ENCODE data around the gene GRK4.

GRK4 gene

DNA sequence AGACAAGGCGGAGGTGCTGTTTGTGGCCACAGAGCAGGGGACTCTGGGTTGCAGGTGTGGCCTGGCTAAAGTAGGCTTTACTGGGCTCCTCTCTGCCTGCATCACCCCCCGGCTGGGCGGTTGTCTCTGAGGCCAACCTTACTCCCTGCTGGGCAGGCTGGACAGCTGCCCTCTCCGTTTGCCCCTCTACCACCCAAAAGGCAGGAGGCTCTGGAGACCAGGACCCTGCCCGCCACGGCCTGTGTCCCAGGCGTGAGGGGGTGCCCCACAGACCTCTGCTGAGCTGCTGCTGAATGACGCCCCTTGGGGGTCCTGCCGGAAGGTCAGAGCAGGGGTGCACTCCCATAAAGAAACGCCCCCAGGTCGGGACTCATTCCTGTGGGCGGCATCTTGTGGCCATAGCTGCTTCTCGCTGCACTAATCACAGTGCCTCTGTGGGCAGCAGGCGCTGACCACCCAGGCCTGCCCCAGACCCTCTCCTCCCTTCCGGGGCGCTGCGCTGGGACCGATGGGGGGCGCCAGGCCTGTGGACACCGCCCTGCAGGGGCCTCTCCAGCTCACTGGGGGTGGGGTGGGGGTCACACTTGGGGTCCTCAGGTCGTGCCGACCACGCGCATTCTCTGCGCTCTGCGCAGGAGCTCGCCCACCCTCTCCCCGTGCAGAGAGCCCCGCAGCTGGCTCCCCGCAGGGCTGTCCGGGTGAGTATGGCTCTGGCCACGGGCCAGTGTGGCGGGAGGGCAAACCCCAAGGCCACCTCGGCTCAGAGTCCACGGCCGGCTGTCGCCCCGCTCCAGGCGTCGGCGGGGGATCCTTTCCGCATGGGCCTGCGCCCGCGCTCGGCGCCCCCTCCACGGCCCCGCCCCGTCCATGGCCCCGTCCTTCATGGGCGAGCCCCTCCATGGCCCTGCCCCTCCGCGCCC lies 110.0 kb downstream of the GRK4 start:
- H3K27ac ChIP-seq (ENCODE audit: insufficient read depth, low read depth, low read length, poor library complexity, severe bottlenecking) = no peak overlapping the region
- no peaks in the 10 kb centered on the region for H3K27me3 ChIP-seq (ENCODE audit: control insufficient read depth, insufficient read depth, low read length, poor library complexity, severe bottlenecking)
- WGBS, 2 experiments = 18 to 19% methylated on average over 52 to 54 of the region's 54 CpGs
- peak overlapping the region; percentile 61 for H3K4me3 ChIP-seq (ENCODE audit: insufficient read depth, low read depth, low read length)
- H3K36me3 ChIP-seq (ENCODE audit: control insufficient read depth, insufficient read depth, low read length) = no peaks in the 10 kb centered on the region
- no peaks in the 10 kb centered on the region for H3K4me1 ChIP-seq (ENCODE audit: control insufficient read depth, insufficient read depth, low read length)
- no peaks in the 10 kb centered on the region for H3K9me3 ChIP-seq (ENCODE audit: control insufficient read depth, low read length)

DNA sequence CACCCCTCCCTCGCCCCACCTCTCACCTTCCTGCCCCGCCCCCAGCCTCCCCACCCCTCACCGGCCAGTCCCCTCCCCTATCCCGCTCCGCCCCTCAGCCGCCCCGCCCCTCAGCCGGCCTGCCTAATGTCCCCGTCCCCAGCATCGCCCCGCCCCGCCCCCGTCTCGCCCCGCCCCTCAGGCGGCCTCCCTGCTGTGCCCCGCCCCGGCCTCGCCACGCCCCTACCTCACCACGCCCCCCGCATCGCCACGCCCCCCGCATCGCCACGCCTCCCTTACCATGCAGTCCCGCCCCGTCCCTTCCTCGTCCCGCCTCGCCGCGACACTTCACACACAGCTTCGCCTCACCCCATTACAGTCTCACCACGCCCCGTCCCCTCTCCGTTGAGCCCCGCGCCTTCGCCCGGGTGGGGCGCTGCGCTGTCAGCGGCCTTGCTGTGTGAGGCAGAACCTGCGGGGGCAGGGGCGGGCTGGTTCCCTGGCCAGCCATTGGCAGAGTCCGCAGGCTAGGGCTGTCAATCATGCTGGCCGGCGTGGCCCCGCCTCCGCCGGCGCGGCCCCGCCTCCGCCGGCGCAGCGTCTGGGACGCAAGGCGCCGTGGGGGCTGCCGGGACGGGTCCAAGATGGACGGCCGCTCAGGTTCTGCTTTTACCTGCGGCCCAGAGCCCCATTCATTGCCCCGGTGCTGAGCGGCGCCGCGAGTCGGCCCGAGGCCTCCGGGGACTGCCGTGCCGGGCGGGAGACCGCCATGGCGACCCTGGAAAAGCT lies 110.9 kb downstream of the GRK4 start, which contains the start of the genes HTT and HTT-AS:
Gene HTT, plus strand, starts transcription at position 604 of the 768 bp plus-strand sequence. Its CDS starts 145 bp downstream, at position 749.
Gene HTT-AS, minus strand, starts transcription at position 461 of the 768 bp plus-strand sequence.
- WGBS, 2 experiments = 0 to 1% methylated on average over 73 to 78 of the region's 81 CpGs
- Histone ChIP-seq H3K9me3 (ENCODE audit: control insufficient read depth, low read length) (no peaks in the 10 kb centered on the region), H3K4me3 (ENCODE audit: insufficient read depth, low read depth, low read length) (peak within 1 kb of the TSS; percentile 90), H3K36me3 (ENCODE audit: control insufficient read depth, insufficient read depth, low read length) (no peaks in the 10 kb centered on the region), H3K4me1 (ENCODE audit: control insufficient read depth, insufficient read depth, low read length) (no peaks in the 10 kb centered on the region), H3K27ac (ENCODE audit: insufficient read depth, low read depth, low read length, poor library complexity, severe bottlenecking) (peak within 1 kb of the TSS; percentile 95), H3K27me3 (ENCODE audit: control insufficient read depth, insufficient read depth, low read length, poor library complexity, severe bottlenecking) (no peaks in the 10 kb centered on the region)

DNA sequence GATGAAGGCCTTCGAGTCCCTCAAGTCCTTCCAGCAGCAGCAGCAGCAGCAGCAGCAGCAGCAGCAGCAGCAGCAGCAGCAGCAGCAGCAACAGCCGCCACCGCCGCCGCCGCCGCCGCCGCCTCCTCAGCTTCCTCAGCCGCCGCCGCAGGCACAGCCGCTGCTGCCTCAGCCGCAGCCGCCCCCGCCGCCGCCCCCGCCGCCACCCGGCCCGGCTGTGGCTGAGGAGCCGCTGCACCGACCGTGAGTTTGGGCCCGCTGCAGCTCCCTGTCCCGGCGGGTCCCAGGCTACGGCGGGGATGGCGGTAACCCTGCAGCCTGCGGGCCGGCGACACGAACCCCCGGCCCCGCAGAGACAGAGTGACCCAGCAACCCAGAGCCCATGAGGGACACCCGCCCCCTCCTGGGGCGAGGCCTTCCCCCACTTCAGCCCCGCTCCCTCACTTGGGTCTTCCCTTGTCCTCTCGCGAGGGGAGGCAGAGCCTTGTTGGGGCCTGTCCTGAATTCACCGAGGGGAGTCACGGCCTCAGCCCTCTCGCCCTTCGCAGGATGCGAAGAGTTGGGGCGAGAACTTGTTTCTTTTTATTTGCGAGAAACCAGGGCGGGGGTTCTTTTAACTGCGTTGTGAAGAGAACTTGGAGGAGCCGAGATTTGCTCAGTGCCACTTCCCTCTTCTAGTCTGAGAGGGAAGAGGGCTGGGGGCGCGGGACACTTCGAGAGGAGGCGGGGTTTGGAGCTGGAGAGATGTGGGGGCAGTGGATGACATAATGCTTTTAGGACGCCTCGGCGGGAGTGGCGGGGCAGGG lies 111.7 kb downstream of the GRK4 start:
- 0 to 1% methylated on average over 60 of the region's 60 CpGs for WGBS, 2 experiments
- Histone ChIP-seq H3K27ac (ENCODE audit: insufficient read depth, low read depth, low read length, poor library complexity, severe bottlenecking) (peak overlapping the region; percentile 95), H3K27me3 (ENCODE audit: control insufficient read depth, insufficient read depth, low read length, poor library complexity, severe bottlenecking) (no peaks in the 10 kb centered on the region), H3K4me3 (ENCODE audit: insufficient read depth, low read depth, low read length) (peak overlapping the region; percentile 90), H3K4me1 (ENCODE audit: control insufficient read depth, insufficient read depth, low read length) (no peaks in the 10 kb centered on the region), H3K9me3 (ENCODE audit: control insufficient read depth, low read length) (no peaks in the 10 kb centered on the region), H3K36me3 (ENCODE audit: control insufficient read depth, insufficient read depth, low read length) (no peaks in the 10 kb centered on the region)

DNA sequence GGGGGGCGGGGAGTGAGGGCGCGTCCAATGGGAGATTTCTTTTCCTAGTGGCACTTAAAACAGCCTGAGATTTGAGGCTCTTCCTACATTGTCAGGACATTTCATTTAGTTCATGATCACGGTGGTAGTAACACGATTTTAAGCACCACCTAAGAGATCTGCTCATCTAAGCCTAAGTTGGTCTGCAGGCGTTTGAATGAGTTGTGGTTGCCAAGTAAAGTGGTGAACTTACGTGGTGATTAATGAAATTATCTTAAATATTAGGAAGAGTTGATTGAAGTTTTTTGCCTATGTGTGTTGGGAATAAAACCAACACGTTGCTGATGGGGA lies 112.2 kb downstream of the GRK4 start:
- no peaks in the 10 kb centered on the region for H3K36me3 ChIP-seq (ENCODE audit: control insufficient read depth, insufficient read depth, low read length)
- 5 to 10% methylated on average over 7 to 8 of the region's 8 CpGs for WGBS, 2 experiments
- peak overlapping the region; percentile 55 for H3K27ac ChIP-seq (ENCODE audit: insufficient read depth, low read depth, low read length, poor library complexity, severe bottlenecking)
- H3K27me3 ChIP-seq (ENCODE audit: control insufficient read depth, insufficient read depth, low read length, poor library complexity, severe bottlenecking) = no peaks in the 10 kb centered on the region
- H3K9me3 ChIP-seq (ENCODE audit: control insufficient read depth, low read length) = no peaks in the 10 kb centered on the region
- H3K4me1 ChIP-seq (ENCODE audit: control insufficient read depth, insufficient read depth, low read length) = no peaks in the 10 kb centered on the region
- peak overlapping the region; percentile 90 for H3K4me3 ChIP-seq (ENCODE audit: insufficient read depth, low read depth, low read length)

DNA sequence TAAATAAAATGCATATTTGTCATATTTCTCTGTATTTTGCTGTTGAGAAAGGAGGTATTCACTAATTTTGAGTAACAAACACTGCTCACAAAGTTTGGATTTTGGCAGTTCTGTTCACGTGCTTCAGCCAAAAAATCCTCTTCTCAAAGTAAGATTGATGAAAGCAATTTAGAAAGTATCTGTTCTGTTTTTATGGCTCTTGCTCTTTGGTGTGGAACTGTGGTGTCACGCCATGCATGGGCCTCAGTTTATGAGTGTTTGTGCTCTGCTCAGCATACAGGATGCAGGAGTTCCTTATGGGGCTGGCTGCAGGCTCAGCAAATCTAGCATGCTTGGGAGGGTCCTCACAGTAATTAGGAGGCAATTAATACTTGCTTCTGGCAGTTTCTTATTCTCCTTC lies 114.4 kb downstream of the GRK4 start:
- no peaks in the 10 kb centered on the region for H3K9me3 ChIP-seq (ENCODE audit: control insufficient read depth, low read length)
- no peaks in the 10 kb centered on the region for H3K4me1 ChIP-seq (ENCODE audit: control insufficient read depth, insufficient read depth, low read length)
- no peak overlapping the region for H3K27ac ChIP-seq (ENCODE audit: insufficient read depth, low read depth, low read length, poor library complexity, severe bottlenecking)
- no peaks in the 10 kb centered on the region for H3K36me3 ChIP-seq (ENCODE audit: control insufficient read depth, insufficient read depth, low read length)
- 98 to 100% methylated on average over 2 of the region's 2 CpGs for WGBS, 2 experiments
- H3K27me3 ChIP-seq (ENCODE audit: control insufficient read depth, insufficient read depth, low read length, poor library complexity, severe bottlenecking) = no peaks in the 10 kb centered on the region
- H3K4me3 ChIP-seq (ENCODE audit: insufficient read depth, low read depth, low read length) = no peak overlapping the region

DNA sequence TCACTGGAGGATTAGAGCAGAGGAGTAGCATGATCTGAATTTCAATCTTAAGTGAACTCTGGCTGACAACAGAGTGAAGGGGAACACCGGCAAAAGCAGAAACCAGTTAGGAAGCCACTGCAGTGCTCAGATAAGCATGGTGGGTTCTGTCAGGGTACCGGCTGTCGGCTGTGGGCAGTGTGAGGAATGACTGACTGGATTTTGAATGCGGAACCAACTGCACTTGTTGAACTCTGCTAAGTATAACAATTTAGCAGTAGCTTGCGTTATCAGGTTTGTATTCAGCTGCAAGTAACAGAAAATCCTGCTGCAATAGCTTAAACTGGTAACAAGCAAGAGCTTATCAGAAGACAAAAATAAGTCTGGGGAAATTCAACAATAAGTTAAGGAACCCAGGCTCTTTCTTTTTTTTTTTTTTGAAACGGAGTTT lies 116.3 kb downstream of the GRK4 start:
- Histone ChIP-seq H3K27me3 (ENCODE audit: control insufficient read depth, insufficient read depth, low read length, poor library complexity, severe bottlenecking) (no peaks in the 10 kb centered on the region), H3K27ac (ENCODE audit: insufficient read depth, low read depth, low read length, poor library complexity, severe bottlenecking) (no peak overlapping the region), H3K4me3 (ENCODE audit: insufficient read depth, low read depth, low read length) (no peak overlapping the region), H3K9me3 (ENCODE audit: control insufficient read depth, low read length) (no peaks in the 10 kb centered on the region), H3K36me3 (ENCODE audit: control insufficient read depth, insufficient read depth, low read length) (no peaks in the 10 kb centered on the region), H3K4me1 (ENCODE audit: control insufficient read depth, insufficient read depth, low read length) (no peaks in the 10 kb centered on the region)
- 94 to 95% methylated on average over 6 of the region's 6 CpGs for WGBS, 2 experiments

DNA sequence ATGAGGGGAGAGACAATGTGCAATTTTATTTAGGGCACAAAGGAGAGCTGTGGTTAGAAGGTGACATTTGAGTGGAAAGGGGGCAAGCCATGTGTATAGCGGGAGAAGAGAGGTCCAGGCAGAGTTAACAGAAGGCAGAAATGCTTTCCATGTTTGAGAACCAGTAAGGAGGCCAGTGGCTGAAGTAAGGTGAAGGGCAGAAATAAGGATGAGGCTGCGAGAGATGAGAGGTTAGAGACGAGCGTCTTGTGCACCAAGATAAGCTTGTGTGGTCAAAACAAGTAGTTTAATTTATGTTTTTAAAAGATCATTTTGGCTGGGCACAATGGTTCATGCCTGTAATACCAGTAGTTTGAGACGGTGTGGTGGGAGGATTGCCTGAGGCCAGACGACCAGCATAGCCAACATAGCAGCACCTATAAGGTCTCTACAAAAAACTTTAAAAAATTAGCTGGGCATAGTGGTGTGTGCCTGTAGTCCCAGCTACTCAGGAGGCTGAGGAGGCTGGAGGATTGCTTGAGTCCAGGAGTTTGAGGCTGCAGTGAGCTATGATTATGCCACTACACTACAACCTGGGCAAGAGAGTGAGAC lies 119.6 kb downstream of the GRK4 start:
- H3K4me1 ChIP-seq (ENCODE audit: control insufficient read depth, insufficient read depth, low read length) = no peaks in the 10 kb centered on the region
- peaks cover 6% of the 10 kb centered on the region for H3K36me3 ChIP-seq (ENCODE audit: control insufficient read depth, insufficient read depth, low read length)
- 94% methylated on average over 6 of the region's 6 CpGs for WGBS, 2 experiments
- H3K27me3 ChIP-seq (ENCODE audit: control insufficient read depth, insufficient read depth, low read length, poor library complexity, severe bottlenecking) = no peaks in the 10 kb centered on the region
- H3K9me3 ChIP-seq (ENCODE audit: control insufficient read depth, low read length) = no peaks in the 10 kb centered on the region
- no peak overlapping the region for H3K4me3 ChIP-seq (ENCODE audit: insufficient read depth, low read depth, low read length)
- H3K27ac ChIP-seq (ENCODE audit: insufficient read depth, low read depth, low read length, poor library complexity, severe bottlenecking) = no peak overlapping the region

DNA sequence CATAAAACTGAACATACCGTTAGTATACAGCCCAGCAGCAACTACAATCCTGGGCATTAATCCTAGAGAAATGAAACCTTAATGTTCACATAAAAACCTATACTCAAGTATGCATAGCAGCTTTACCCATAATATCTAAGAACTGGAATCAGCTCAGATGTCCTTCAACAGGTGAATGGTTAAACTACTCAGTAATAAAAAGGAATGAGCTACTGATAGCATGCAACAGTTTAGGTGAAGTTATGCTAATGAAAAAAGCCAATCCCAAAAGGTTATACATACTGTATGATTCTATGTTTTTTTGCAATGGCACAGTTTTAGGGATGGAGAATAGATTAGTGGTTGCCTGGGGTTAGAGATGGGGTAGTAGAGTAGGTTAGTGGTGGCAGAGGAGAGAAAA lies 120.4 kb downstream of the GRK4 start:
- WGBS, 2 experiments = 0% methylated on average over 1 of the region's 1 CpG
- H3K4me1 ChIP-seq (ENCODE audit: control insufficient read depth, insufficient read depth, low read length) = no peaks in the 10 kb centered on the region
- peaks cover 12% of the 10 kb centered on the region for H3K36me3 ChIP-seq (ENCODE audit: control insufficient read depth, insufficient read depth, low read length)
- H3K9me3 ChIP-seq (ENCODE audit: control insufficient read depth, low read length) = no peaks in the 10 kb centered on the region
- no peak overlapping the region for H3K27ac ChIP-seq (ENCODE audit: insufficient read depth, low read depth, low read length, poor library complexity, severe bottlenecking)
- H3K4me3 ChIP-seq (ENCODE audit: insufficient read depth, low read depth, low read length) = no peak overlapping the region
- no peaks in the 10 kb centered on the region for H3K27me3 ChIP-seq (ENCODE audit: control insufficient read depth, insufficient read depth, low read length, poor library complexity, severe bottlenecking)

DNA sequence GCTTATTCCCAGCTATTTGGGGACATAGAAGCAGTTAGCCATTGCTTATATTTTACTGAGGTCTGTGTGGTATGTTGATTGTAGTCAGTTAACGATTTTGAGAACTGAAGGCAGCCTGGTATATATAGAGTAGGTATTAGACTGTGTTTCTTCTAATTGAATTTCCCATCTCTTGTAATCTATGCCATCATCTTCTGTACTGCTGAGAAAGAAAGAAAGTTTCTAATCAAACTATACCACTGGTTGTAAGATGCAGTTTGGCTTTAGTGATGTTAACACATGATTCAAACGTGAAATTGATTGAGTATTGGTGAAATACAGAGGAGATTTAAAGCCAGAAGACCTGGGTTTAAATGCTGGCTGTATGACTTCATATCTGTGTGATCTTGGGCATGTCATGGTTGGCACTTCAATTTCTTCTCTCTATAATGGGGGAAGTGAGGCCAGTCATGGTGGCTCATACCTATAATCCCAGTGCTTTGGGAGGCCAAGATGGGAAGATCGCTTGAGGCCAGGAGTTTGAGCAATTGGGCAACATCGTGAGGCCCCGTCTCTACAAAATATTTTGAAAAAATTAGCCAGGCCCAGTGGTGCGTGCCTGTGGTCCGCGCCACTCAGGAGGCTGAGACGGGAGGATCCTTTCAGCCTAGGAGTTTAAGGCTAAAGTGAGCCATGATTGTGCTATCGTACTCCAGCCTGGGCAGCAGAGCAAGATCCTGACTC lies 122.7 kb downstream of the GRK4 start:
- H3K4me3 ChIP-seq (ENCODE audit: insufficient read depth, low read depth, low read length) = no peak overlapping the region
- H3K27ac ChIP-seq (ENCODE audit: insufficient read depth, low read depth, low read length, poor library complexity, severe bottlenecking) = no peak overlapping the region
- H3K27me3 ChIP-seq (ENCODE audit: control insufficient read depth, insufficient read depth, low read length, poor library complexity, severe bottlenecking) = no peaks in the 10 kb centered on the region
- H3K36me3 ChIP-seq (ENCODE audit: control insufficient read depth, insufficient read depth, low read length) = peaks cover 18% of the 10 kb centered on the region
- WGBS, 2 experiments = 95% methylated on average over 10 of the region's 10 CpGs
- no peaks in the 10 kb centered on the region for H3K4me1 ChIP-seq (ENCODE audit: control insufficient read depth, insufficient read depth, low read length)
- H3K9me3 ChIP-seq (ENCODE audit: control insufficient read depth, low read length) = no peaks in the 10 kb centered on the region

Measured in ectodermal cell (in vitro differentiated cells).